Testis (tissue), 2 donors: ENCODE results near the gene OPRM1.

ENCODE experiments used
- CTCF ChIP-seq, 3 experiments: fragments of 450-650 bp in 2 of 3; fragments of 200-600 bp in 1 of 3; sonication (generic) in 1 of 3; IDR thresholded peaks; one replicate each; pipeline ENCODE4 v1.5.1; 2016 to 2019; ENCODE audit warnings: antibody characterized with exemption in 3 of 3, mild to moderate bottlenecking in 2 of 3, moderate library complexity in 1 of 3
- POLR2A ChIP-seq: fragments of 450-650 bp; IDR thresholded peaks from one replicate; pipeline ENCODE4 v1.6.1; 2017; ENCODE audit warnings: antibody characterized with exemption, mild to moderate bottlenecking, moderate library complexity

- no peak for TF ChIP-seq CTCF (IDR thresholded peaks at IDR 0.05)
- no peak for TF ChIP-seq POLR2A
Observed at GRCh38 chr6:154209555-154209954, 170.5 kb downstream of the OPRM1 start.
